ENCODE measurements around the gene FGF12.

Gene FGF12

GRCh38 chr3:192307631-192308030, 419.7 kb downstream of the FGF12 start (continued):
- TF ChIP-seq PATZ1 (CRISPR knock-in tag; IDR thresholded peaks at IDR 0.05; ENCODE audit: borderline replicate concordance) (no peak), ESRRG (CRISPR knock-in tag; IDR thresholded peaks at IDR 0.05) (no peak), ARNTL (CRISPR knock-in tag; IDR thresholded peaks at IDR 0.05; ENCODE audit: borderline replicate concordance, low read depth) (no peak), PPARA (CRISPR knock-in tag; IDR thresholded peaks at IDR 0.05; ENCODE audit: borderline replicate concordance) (no peak), TOX (CRISPR knock-in tag; IDR thresholded peaks at IDR 0.05; ENCODE audit: borderline replicate concordance) (no peak), OSR1 (CRISPR knock-in tag; IDR thresholded peaks at IDR 0.05) (no peak), ZFP30 (CRISPR knock-in tag; IDR thresholded peaks at IDR 0.05) (no peak)

DNA sequence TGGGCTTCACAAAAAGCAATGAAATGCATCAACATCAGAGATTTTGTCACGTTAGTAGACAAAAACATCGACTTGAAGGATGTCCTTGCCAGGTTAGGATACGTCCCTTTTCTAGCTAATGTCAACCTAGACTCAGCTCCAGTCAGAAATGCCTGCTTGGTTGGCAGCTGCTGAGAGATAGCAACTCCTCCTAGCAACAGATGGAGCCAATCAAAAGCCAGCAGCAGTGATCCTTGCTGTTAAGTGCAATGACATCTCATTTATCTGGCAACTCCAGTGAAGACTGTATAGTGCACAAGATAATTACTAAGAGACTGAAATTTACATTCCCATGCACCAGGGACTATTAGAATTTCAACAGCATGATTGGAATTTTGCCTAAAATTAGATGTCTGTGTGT, 424.1 kb downstream of the FGF12 start:
- TF ChIP-seq OSR1 (CRISPR knock-in tag; IDR thresholded peaks at IDR 0.05) (no peak), ISL1 (CRISPR knock-in tag; IDR thresholded peaks at IDR 0.05) (no peak), ZNF8 (CRISPR knock-in tag; IDR thresholded peaks at IDR 0.05) (no peak), CREB5 (CRISPR knock-in tag; IDR thresholded peaks at IDR 0.05; ENCODE audit: low read depth) (no peak), TCF4 (CRISPR knock-in tag; IDR thresholded peaks at IDR 0.05; ENCODE audit: borderline replicate concordance) (no peak), ZNF565 (CRISPR knock-in tag; conservative IDR thresholded peaks at IDR 0.05; ENCODE audit: low read depth) (no peak), SNAI2 (CRISPR knock-in tag; IDR thresholded peaks at IDR 0.05) (no peak), GLIS3 (CRISPR knock-in tag; IDR thresholded peaks at IDR 0.05) (no peak), TOX (CRISPR knock-in tag; IDR thresholded peaks at IDR 0.05; ENCODE audit: borderline replicate concordance) (no peak), POU6F1 (CRISPR knock-in tag; IDR thresholded peaks at IDR 0.05; ENCODE audit: borderline replicate concordance, low read depth) (no peak), ZNF70 (CRISPR knock-in tag; IDR thresholded peaks at IDR 0.05) (no peak), ZFP30 (CRISPR knock-in tag; IDR thresholded peaks at IDR 0.05) (no peak), ESRRG (CRISPR knock-in tag; IDR thresholded peaks at IDR 0.05) (no peak), ZC3H10 (CRISPR knock-in tag; IDR thresholded peaks at IDR 0.05) (no peak), BACH2 (CRISPR knock-in tag; IDR thresholded peaks at IDR 0.05; ENCODE audit: borderline replicate concordance) (no peak), PPARA (CRISPR knock-in tag; IDR thresholded peaks at IDR 0.05; ENCODE audit: borderline replicate concordance) (no peak), PATZ1 (CRISPR knock-in tag; IDR thresholded peaks at IDR 0.05; ENCODE audit: borderline replicate concordance) (no peak), TSHZ2 (CRISPR knock-in tag; IDR thresholded peaks at IDR 0.05) (no peak), CSDC2 (CRISPR knock-in tag; IDR thresholded peaks at IDR 0.05) (no peak)
- TF ChIP-seq, protein P1, sequence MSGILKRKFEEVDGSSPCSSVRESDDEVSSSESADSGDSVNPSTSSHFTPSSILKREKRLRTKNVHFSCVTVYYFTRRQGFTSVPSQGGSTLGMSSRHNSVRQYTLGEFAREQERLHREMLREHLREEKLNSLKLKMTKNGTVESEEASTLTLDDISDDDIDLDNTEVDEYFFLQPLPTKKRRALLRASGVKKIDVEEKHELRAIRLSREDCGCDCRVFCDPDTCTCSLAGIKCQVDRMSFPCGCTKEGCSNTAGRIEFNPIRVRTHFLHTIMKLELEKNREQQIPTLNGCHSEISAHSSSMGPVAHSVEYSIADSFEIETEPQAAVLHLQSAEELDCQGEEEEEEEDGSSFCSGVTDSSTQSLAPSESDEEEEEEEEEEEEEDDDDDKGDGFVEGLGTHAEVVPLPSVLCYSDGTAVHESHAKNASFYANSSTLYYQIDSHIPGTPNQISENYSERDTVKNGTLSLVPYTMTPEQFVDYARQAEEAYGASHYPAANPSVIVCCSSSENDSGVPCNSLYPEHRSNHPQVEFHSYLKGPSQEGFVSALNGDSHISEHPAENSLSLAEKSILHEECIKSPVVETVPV (CRISPR knock-in tag; IDR thresholded peaks at IDR 0.05): no peak
- ATAC-seq: no peak
